ENCODE measurements around the gene MAML2. TPM values are rescaled to one million over a fixed set of nuclear protein-coding genes. Genes with fewer than 3 reads are reported as not detected.

MAML2 gene
- total and polyA plus RNA-seq, 4 donors: 3.8 to 41.8 (median 13.7) TPM

GRCh38 chr11:96257972-96258934 lies 84.7 kb downstream of the MAML2 start:
- Histone ChIP-seq H3K27ac (ENCODE audit: low read depth in 1 of 2, low read length in 1 of 2) (peak overlapping the region in 1 of 2 donors; percentile 66), H3K4me1 (ENCODE audit: control insufficient read depth in 5 of 5, insufficient read depth in 5 of 5, low read length in 5 of 5) (peaks cover 9 to 60% (median 38%) of the 10 kb centered on the region in 5 donors), H3K9me3 (ENCODE audit: control insufficient read depth in 4 of 4, insufficient read depth in 3 of 4, low read length in 3 of 4) (no peaks in the 10 kb centered on the region), H3K36me3 (ENCODE audit: control insufficient read depth in 4 of 4, insufficient read depth in 4 of 4, low read length in 4 of 4) (no peaks in the 10 kb centered on the region), H3K4me3 (no peak overlapping the region), H3K27me3 (ENCODE audit: control insufficient read depth in 3 of 3, insufficient read depth in 3 of 3, low read length in 2 of 3) (no peaks in the 10 kb centered on the region), H3K9ac (ENCODE audit: insufficient read depth in 1 of 2, low read length in 2 of 2) (peak overlapping the region in 1 of 2 donors; percentile 51)
- DNase-seq: no peak
- ATAC-seq (ENCODE audit: insufficient read depth, low FRiP score): no peak
- WGBS, 2 donors: 28 to 32% methylated on average over 4 of the region's 4 CpGs
- no peak for TF ChIP-seq CTCF (IDR thresholded peaks at IDR 0.05; ENCODE audit: control extremely low read depth, extremely low read depth)

GRCh38 chr11:96257036-96257435 lies 86.0 kb downstream of the MAML2 start:
- Histone ChIP-seq H3K27ac (ENCODE audit: low read depth in 1 of 2, low read length in 1 of 2) (no peak overlapping the region), H3K27me3 (ENCODE audit: control insufficient read depth in 3 of 3, insufficient read depth in 3 of 3, low read length in 2 of 3) (no peaks in the 10 kb centered on the region), H3K4me1 (ENCODE audit: control insufficient read depth in 5 of 5, insufficient read depth in 5 of 5, low read length in 5 of 5) (peaks cover 9 to 61% (median 40%) of the 10 kb centered on the region in 5 donors), H3K9ac (ENCODE audit: insufficient read depth in 1 of 2, low read length in 2 of 2) (peak overlapping the region in 1 of 2 donors; percentile 1), H3K4me3 (no peak overlapping the region), H3K9me3 (ENCODE audit: control insufficient read depth in 4 of 4, insufficient read depth in 3 of 4, low read length in 3 of 4) (no peaks in the 10 kb centered on the region), H3K36me3 (ENCODE audit: control insufficient read depth in 4 of 4, insufficient read depth in 4 of 4, low read length in 4 of 4) (no peaks in the 10 kb centered on the region)
- DNase-seq (no peak), ATAC-seq (ENCODE audit: insufficient read depth, low FRiP score) (no peak)
- TF ChIP-seq CTCF (IDR thresholded peaks at IDR 0.05; ENCODE audit: control extremely low read depth, extremely low read depth): no peak

- peak in 2 of 3 donors; percentile 56 to 69 for DNase-seq
- TF ChIP-seq CTCF (IDR thresholded peaks at IDR 0.05; ENCODE audit: control extremely low read depth, extremely low read depth): no peak
- H3K27ac ChIP-seq (ENCODE audit: low read depth in 1 of 2, low read length in 1 of 2): no peak overlapping the region
- no peaks in the 10 kb centered on the region for H3K27me3 ChIP-seq (ENCODE audit: control insufficient read depth in 3 of 3, insufficient read depth in 3 of 3, low read length in 2 of 3)
- 19 to 48% methylated on average over 8 of the region's 8 CpGs for WGBS, 2 donors
- no peak for ATAC-seq (ENCODE audit: insufficient read depth, low FRiP score)
- no peaks in the 10 kb centered on the region for H3K9me3 ChIP-seq (ENCODE audit: control insufficient read depth in 4 of 4, insufficient read depth in 3 of 4, low read length in 3 of 4)
- peak overlapping the region in 1 of 2 donors; percentile 1 for H3K9ac ChIP-seq (ENCODE audit: insufficient read depth in 1 of 2, low read length in 2 of 2)
- no peaks in the 10 kb centered on the region for H3K36me3 ChIP-seq (ENCODE audit: control insufficient read depth in 4 of 4, insufficient read depth in 4 of 4, low read length in 4 of 4)
- peaks cover 9 to 61% (median 40%) of the 10 kb centered on the region in 5 donors for H3K4me1 ChIP-seq (ENCODE audit: control insufficient read depth in 5 of 5, insufficient read depth in 5 of 5, low read length in 5 of 5)
- no peak overlapping the region for H3K4me3 ChIP-seq
Observed at GRCh38 chr11:96256215-96257011, 86.6 kb downstream of the MAML2 start.
